DMS114 treated with DMSO at 0.1 percent for 48 hours (cell line): ENCODE results near the gene AKT2.

Experiments used
- DNase-seq: peaks from one replicate; lab custom pipeline; 2025; ENCODE audit not compliant: unreplicated experiment; lab: John Stamatoyannopoulos, UW

AKT2 gene

DNA sequence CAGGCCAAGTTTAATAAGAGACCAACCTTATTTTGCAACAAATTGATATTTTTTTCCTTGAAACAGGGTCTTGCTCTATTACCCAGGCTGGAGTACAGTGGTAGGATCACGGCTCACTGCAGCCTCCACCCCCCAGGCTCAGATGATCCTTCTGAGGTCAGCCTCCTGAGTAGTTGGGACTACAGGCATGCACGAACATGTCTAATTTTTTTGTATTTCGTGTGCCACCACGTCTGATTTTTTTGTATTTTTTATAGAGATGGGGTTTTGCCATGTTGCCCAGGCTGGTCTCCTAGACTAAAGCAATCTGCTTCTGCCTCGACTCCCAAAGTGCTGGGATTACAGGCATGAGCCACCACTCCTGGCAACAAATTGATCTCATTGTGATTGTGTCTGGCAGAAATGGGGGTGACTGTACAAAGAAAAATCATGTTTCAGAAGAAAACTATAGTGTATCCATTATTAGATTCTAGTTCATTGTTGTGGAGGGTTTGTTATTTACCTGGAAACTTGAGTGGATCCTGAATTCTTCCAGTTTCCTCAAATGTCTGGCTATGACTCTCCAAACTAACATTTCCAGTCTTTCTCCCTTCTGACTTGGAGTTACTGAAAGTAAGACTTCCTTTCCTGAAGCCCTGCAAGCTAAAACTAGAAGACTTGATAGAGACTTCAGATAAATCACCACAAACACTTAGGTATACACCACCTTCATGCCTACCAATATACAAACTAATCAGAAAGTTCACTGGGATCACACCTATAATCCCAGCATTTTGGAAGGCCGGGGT, 17.3 kb upstream of the AKT2 start:
- DNase-seq, result no peak

DNA sequence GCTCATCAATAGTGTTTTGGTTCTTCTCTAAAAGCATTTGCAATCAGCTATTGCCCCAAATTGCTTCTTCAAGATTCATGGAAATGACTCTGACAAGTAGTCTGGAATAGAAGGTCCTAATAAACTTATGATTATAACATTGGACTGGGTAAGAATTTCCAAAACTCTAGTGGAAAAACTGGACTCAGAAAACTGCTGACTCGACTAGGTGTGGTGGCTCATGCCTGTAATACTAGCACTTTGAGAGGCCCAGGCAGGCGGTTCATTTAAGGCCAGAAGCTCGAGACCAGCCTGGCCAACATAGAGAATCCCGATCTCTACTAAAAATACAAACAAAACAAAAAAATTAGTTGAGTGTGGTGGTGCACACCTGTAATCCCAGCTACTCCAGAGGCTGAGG, 15.5 kb upstream of the AKT2 start:
- no peak for DNase-seq

- DNase-seq, result no peak
Observed at GRCh38 chr19:40298026-40298425, 12.9 kb upstream of the AKT2 start.

- DNase-seq, result no peak
Observed at GRCh38 chr19:40294560-40294959, 9.4 kb upstream of the AKT2 start.

DNA sequence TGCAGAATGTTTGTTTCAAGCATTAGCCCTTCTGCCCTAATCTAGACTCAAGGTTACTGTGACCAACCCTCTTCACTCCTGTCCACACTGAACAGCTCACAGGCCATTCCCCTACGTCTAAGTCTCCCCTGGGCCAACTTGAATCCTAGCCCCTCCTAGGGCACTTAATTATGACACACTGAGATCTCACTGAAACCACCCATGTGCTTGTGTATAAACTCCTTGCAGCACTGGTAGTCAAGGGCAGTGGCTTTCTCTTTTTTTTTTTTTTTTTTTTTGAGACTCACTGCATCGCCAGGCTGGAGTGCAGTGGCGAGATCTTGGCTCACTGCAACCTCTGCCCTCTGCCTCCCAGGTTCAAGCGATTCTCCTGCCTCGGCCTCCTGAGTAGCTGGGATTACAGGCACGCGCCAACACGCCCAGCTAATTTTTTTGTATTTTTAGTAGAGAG, 1.9 kb upstream of the AKT2 start:
- no peak for DNase-seq

GRCh38 chr19:40286235-40286970, 1.3 kb upstream of the AKT2 start:
- no peak for DNase-seq

GRCh38 chr19:40285353-40286234, 449 bp upstream of the AKT2 start:
- DNase-seq, result peak; percentile 100

- no peak for DNase-seq
Observed at GRCh38 chr19:40284251-40284500, 969 bp downstream of the AKT2 start.

DNA sequence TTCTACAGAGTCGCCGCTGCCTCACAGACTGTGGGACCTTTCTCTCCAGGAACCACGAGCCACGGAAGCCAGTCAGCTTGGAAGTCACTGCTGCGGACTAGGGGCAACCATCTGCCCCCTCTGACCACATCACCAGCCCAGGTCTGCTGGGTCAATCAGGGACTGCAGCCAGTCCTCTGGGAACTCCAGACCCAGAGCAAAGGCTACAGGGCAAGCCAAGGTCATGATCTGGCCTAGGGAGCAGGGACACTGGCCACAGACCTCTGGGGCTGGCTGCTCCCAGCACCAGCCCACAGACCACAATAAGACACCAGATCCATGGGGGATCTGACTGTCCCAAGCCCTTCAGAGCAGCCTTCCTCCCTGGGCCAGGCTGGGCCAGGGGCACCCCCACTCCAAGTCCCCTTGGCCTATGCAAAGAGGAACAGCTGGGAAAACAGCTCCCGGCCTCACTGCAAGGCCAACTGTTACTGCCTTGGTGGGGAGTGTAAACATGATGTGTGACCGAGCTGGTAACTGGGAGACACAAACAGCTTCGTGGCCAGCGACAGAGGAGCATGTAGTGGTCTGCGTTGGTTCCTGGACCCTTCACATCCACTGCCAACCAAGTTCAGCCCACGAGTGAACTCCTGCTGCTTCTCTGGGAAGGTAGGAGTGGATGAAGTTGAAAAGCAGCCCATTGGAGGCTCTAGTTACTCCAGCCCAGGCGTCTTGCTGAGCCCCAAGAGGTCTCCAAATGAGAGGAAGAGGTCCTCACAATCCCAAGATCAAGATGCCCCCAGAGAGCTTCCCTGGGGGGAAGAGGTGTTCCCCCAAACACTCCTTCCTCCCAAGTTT, 1.5 kb downstream of the AKT2 start:
- no peak for DNase-seq

GRCh38 chr19:40282920-40283319, 2.2 kb downstream of the AKT2 start:
- DNase-seq, result no peak

DNA sequence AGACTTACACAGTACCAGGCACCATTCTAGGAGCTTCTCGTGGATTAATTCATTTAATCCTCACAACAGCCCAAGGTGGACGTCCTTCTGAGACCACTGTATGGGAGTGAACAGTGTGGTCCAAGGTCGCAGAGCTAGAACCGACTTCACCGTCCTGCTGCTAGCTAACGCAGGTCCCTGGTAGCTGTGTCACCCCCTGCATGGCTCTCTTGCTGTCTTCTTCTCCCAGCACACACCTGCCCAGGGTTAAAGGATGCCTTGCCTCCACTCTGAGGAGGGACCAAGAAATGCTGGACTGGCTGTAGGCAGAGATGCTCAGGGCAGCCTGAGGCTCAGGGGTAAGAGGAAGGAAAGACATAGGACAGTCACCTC, 3.0 kb downstream of the AKT2 start:
- DNase-seq, result no peak

- DNase-seq, result no peak
Observed at GRCh38 chr19:40281381-40282208, 3.5 kb downstream of the AKT2 start.

- no peak for DNase-seq
Observed at GRCh38 chr19:40280608-40281221, 4.4 kb downstream of the AKT2 start.

GRCh38 chr19:40279761-40280607, 5.2 kb downstream of the AKT2 start:
- DNase-seq, result no peak

DNA sequence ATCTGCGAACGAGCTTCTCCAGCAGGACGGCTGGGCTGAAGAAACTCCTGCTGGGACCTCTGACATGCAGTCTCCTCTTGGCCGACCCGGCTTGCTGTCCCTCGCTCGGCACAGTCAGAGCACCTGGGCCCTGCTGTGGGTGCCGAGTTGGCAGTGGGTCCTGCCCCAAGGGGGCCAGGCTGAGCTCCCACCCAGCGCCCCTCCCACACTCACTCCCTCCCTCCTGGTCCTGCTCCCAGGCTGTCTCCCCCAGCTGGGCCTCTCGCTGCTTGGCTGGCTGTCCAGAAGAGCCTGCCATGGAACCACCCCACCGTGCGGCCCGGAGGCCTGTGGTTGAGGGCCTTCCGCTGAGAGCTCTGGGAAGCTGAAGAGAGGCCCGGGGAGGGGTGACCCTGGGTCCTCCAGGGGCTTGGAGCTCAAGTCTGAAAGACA, 6.0 kb downstream of the AKT2 start:
- DNase-seq, result no peak

GRCh38 chr19:40278361-40279035, 6.6 kb downstream of the AKT2 start:
- no peak for DNase-seq

- DNase-seq, result no peak
Observed at GRCh38 chr19:40277356-40278059, 7.6 kb downstream of the AKT2 start.
